ENCODE data around the gene CTIF.

Gene CTIF

DNA sequence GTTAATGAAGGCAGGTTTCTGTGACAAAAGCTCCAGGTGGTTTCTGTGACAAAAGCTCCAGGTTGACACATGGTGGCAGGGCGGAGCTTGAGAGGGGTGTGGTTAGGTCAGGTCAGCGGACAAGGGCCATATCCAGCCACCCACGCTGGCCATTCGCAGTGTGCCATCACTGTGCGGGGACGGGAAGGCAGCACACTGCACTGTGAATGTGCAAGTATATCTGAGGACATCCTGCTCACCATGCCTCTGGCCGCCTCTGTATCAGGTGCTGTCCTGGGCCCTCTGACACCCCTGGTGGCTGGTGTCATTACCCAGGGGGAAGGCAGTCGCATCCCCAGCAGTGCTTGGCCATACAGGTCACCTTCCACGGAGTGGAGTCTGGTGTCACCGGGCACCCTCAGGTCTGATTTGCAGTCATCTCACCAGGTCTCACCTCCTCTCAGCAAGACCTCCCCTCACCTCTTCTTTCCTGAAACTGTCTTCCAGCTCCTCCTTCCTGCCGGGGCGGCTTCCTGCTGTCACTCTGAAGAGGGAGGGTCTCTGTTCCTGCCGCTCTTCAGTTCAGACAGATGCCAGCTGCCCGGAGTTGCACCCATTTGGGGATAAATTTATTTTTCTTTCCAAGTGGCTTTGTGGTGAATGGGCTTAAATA lies 34.9 kb downstream of the CTIF start:
- DNase-seq (ENCODE audit: extremely low read depth, low read depth), result no peak
- no peak overlapping the region for H3K4me3 ChIP-seq (replicated peaks; ENCODE audit: low read depth, low read length)
- TF ChIP-seq, protein P1, sequence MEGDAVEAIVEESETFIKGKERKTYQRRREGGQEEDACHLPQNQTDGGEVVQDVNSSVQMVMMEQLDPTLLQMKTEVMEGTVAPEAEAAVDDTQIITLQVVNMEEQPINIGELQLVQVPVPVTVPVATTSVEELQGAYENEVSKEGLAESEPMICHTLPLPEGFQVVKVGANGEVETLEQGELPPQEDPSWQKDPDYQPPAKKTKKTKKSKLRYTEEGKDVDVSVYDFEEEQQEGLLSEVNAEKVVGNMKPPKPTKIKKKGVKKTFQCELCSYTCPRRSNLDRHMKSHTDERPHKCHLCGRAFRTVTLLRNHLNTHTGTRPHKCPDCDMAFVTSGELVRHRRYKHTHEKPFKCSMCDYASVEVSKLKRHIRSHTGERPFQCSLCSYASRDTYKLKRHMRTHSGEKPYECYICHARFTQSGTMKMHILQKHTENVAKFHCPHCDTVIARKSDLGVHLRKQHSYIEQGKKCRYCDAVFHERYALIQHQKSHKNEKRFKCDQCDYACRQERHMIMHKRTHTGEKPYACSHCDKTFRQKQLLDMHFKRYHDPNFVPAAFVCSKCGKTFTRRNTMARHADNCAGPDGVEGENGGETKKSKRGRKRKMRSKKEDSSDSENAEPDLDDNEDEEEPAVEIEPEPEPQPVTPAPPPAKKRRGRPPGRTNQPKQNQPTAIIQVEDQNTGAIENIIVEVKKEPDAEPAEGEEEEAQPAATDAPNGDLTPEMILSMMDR (IDR thresholded peaks at IDR 0.05; ENCODE audit: low read depth, low read length, missing control alignments), result no peak

DNA sequence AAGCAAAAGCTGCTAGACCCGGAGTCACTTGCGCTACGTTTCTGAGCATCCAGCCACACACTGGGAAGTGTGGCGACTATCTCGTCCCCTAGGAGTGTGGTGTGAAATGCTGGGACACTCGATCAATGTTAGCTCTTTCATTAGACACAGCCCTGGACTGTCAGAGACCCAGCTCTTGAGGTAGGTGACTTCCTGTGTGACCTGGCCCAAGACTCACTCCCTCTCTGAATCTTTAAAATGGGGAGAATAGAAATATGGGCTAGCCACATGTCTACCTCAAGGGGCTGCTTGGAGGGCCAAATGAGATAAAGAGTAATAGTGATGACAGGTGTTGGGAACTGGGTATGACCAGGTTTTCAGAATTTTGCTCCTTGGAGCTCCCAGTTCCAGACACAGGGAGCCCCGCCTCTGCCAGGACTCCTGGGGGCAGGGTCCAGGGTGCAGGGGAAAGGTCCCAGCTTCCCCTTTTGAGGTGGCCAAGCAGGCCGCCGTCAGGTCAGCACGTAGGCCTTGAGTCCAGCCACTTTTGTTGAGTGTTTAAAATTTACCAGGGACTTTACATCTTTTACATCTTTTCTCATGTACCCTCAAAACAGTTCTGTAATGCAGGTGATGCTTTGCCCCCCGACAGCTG lies 36.0 kb downstream of the CTIF start:
- no peak overlapping the region for H3K4me3 ChIP-seq (replicated peaks; ENCODE audit: low read depth, low read length)
- no peak for DNase-seq (ENCODE audit: extremely low read depth, low read depth)
- TF ChIP-seq, protein P1 (IDR thresholded peaks at IDR 0.05; ENCODE audit: low read depth, low read length, missing control alignments), result no peak

GRCh38 chr18:48575301-48575657 lies 36.4 kb downstream of the CTIF start:
- no peak overlapping the region for H3K4me3 ChIP-seq (replicated peaks; ENCODE audit: low read depth, low read length)
- TF ChIP-seq, protein P1 (IDR thresholded peaks at IDR 0.05; ENCODE audit: low read depth, low read length, missing control alignments), result no peak
- DNase-seq (ENCODE audit: extremely low read depth, low read depth), result no peak

- TF ChIP-seq, protein P1 (IDR thresholded peaks at IDR 0.05; ENCODE audit: low read depth, low read length, missing control alignments), result no peak
- H3K4me3 ChIP-seq (replicated peaks; ENCODE audit: low read depth, low read length), result no peak overlapping the region
- DNase-seq (ENCODE audit: extremely low read depth, low read depth), result no peak
Observed at GRCh38 chr18:48575658-48576456, 37.0 kb downstream of the CTIF start.

GRCh38 chr18:48576457-48576771 lies 37.6 kb downstream of the CTIF start:
- TF ChIP-seq, protein P1 (IDR thresholded peaks at IDR 0.05; ENCODE audit: low read depth, low read length, missing control alignments), result no peak
- H3K4me3 ChIP-seq (replicated peaks; ENCODE audit: low read depth, low read length), result no peak overlapping the region
- DNase-seq (ENCODE audit: extremely low read depth, low read depth), result no peak

DNA sequence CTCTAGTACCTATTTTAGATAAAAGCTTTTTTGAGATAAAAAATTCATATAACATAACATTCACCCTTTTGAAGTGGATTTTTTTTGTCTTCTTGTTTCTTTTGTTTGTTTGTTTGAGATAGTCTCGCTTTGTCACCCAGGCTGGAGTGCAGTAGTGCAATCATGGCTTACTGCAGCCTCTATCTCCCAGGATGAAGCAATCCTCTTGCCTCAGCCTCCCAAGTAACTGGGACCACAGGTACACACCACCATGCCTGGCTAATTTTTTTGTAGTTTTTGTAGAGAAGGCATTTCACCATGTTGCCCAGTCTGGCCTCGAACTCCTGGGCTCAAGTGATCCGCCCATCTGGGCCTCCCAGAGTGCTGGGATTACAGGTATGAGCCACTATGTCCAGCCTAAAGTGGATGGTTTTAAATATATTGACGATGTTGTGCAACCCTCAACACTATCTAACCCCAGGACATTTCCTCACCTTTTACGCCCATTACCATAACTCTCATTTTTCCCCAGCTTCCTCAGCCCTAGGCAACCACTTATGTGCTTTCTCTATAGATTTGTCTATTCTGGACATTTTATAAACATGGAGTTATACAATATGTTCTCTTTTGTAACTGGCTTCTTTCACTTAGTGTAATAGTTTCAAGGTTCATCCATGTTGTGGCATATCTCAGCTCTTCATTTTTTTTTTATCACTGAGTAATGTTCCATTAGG lies 38.8 kb downstream of the CTIF start:
- TF ChIP-seq, protein P1 (IDR thresholded peaks at IDR 0.05; ENCODE audit: low read depth, low read length, missing control alignments), result no peak
- H3K4me3 ChIP-seq (replicated peaks; ENCODE audit: low read depth, low read length), result no peak overlapping the region
- DNase-seq (ENCODE audit: extremely low read depth, low read depth), result no peak

Measured in HFF-Myc (cell line).